HG03354 (cell line): Measurements from ENCODE around the gene RBM39.
"Not testable (repeated sequence)": the region's sequence is repeated elsewhere in the genome, so short reads cannot be mapped to it uniquely, and the experiment has no call there.

Experiments
- ATAC-seq: cut with Tn5 transposase; IDR thresholded peaks from one replicate; pipeline ENCODE4 v1.9.1; 2021; ENCODE audit warnings: mild to moderate bottlenecking; ENCODE audit not compliant: unreplicated experiment, poor library complexity, severe bottlenecking

The RBM39 gene

DNA sequence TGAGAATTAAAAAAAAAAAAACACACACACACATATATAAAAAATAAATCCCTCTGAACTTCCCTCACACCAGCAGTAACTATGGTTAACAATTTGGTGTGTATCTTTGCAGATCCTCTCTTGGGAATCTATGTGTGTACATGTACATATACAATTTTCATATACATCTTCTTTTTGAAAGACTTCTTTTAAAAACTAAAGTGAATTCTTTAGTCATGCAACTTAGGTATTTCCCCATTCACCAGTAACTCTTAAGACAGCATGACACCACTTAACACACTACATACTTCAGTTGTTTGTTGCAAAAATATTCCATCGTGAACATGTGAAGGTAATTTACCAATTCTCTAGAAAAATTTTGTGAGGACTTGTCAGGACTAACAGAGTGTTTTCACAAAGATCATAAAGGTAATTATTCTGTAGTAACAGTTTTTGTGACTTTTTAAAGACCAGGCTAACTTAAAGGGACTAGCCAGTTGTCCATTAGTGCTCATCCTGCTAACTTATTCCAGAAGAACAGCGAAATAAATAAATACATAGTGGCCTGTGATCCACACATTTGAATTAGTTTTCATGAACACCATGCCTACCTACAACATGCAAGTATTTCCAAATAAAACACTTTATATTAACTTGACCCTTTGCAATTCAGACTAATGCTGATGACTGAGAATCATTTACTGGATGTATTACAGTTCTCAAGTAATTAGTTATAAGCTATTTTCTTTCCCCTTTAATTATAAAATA lies 12.1 kb downstream of the RBM39 start:
- ATAC-seq = no peak

DNA sequence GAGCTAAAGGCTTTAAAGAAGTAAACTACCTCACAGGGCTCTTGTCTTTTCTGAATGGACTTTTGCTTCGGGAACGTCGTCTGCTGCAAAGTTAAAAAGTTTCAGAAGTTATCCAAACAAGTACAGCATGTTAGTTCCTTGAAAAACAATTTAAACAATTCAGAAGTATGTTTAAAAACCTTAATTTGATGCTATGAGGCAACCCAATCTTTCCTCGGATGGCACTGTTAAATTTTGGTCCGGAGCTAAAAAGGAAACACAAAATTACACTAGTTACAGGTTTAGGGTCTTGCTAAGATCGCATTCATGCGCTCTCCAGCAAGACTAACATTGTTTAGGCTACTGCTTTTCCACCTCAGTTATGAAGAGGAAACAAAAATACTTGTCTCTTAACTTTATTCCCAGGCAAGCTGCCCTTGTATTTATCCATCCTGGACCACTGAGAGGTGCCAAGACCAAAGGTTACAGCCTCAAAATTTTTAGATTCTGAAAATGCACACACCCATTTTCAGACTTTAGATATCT lies 12.7 kb downstream of the RBM39 start:
- ATAC-seq = no peak

DNA sequence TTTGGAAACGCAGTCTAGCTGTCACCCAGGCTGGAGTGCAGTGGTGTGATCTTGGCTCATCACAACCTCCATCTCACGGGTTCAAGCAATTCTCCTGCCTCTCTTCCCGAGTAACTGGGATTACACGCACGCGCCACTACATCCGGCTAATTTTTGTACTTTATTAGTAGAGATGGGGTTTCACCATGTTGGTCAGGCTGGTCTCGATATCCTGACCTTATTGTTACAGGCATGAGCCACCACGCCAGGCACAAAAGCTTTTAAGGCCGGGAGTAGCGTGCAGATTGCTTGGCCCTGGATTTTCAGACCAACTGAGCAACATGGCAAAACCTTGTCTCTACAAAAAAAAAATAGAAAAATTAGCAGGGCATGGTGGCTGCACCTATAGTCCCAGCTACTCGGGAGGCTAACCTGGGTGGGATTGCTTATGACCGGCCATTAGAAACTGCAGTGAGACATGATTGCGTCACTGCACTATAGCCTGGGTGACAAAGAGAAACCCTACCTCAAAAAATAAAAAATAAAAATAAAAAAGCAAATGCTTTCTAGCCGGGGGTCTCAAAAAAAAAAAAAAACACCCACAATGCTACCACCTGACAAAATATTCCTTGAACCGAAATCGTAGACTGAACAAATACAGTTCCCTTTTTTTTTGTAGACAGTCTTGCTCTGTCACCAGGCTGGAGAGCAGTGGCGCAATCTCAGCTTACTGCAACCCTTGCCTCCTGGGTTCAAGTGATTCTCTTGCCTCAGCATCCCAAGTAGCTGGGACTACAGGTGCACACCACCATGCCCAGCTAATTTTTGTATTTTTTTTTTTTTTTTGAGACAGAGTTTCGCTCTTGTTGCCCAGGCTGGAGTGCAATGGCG lies 15.0 kb downstream of the RBM39 start:
- ATAC-seq = no peak

DNA sequence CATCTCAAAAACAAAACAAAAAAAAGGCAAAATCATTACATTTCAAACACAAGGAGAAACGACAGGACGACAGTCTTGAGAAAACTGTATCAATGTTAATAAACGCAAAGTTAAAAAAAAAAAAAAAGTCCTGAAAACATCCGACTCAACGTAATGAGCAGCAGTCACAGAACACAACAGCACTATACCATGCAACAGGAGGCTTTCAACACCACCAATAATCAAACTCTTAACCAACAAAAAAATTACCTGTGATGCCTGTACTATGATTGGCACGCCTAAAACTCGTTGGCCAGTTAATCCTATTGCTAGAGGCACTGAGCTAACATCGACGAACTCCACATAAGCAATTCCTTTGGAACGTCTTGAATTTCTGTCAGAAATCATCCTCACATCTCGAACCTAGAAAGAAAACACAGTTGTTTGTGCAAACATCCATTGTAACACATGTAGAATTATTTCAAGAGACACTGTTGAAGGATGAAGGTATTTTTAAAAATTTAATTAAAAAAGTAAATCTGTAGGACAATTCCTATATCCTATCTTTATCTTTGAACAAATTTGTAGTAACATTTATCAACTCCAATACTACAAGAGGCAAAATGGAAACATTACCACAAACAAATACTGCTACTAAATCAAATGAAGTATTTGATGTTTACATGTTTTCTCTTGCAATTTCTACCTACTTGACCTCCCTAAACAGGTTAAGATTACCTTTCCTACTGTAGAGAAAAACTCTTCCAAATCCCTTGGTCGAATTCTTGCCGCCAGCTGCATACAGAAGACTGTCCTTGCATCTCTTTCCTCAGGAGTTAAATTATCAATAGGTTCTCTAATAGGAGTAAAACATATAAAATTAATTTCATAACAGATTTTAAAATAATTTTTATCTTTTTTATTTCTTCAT lies 17.5 kb downstream of the RBM39 start:
- no peak for ATAC-seq

DNA sequence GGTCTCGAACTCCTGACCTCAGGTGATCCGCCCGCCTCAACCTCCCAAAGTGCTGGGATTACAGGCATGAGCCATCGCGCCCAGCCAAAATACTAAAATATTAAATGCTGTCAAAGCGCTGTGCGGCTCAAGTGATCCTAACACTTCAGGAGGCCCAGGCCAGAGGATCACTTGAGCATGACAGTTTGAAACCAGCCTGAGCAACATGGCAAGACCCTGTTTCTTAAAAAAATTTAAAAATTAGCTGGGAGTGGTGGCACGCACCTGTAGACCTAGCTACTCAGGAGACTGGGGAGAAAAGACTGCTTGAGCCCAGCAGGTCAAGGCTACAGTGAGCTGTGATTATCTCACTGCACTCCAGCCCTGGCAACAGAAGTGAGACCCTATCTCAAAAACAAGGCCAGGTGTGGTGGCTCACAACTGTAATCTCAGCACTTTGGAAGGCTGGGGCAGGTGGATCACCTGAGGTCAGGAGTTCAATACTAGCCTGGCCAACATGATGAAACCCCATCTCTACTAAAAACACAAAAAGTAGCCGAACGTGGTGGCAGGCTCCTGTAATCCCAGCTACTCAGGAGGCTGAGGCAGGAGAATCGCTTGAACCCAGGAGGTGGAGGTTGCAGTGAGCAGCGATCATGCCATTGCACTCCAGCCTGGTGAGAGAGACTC lies 18.3 kb downstream of the RBM39 start:
- ATAC-seq = not testable (repeated sequence)

DNA sequence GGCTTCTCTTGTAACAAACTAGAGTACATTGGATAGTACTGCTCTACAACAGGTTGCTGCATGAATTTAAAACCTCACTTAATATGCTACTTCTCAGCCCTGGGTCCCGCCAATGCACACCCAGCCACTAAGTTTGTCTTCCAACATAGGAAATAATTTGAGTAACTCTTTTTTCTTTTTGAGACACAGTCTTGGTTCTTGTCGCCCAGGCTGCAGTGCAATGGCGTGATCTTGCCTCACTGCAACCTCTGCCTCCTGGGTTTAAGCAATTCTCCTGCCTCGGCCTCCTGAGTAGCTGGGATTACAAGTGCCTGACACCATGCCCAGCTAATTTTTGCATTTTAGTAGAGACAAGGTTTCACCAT lies 18.8 kb downstream of the RBM39 start:
- ATAC-seq = not testable (repeated sequence)

DNA sequence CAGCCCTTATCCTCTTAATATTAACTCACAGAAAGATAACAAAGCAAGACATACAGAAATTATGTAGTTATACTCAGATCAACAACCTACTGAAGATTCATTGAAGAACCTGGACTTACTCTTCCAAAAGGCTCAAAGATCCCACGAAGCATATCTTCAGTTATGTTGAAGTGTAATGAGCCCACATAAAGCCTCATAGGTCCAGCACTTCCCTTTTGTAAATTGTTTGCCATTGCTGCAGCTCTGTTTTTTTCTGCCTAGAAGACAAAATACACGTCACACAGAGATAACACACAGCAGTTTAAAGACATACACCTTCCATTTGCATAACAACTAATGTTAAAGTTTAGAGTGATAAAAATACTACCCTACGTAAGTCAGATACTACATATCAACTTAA lies 20.4 kb downstream of the RBM39 start:
- no peak for ATAC-seq

DNA sequence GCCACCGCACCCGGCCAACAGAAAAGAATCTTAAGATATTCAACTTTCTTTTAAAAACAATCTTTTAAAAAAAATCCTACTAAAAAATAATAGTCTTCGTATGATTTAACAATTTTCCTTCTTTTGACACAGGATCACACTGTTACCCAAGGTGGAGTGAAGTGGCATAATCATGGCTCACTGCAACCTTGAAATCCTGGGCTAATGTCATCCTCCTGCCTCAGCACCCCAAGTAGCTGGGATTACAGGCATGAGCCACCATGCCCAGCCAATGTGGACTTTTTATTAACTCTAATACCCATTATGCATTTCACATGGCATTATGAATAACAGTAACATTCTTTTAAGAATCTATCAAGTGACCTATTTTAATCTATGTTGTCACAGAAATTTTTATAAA lies 20.8 kb downstream of the RBM39 start:
- ATAC-seq = no peak

DNA sequence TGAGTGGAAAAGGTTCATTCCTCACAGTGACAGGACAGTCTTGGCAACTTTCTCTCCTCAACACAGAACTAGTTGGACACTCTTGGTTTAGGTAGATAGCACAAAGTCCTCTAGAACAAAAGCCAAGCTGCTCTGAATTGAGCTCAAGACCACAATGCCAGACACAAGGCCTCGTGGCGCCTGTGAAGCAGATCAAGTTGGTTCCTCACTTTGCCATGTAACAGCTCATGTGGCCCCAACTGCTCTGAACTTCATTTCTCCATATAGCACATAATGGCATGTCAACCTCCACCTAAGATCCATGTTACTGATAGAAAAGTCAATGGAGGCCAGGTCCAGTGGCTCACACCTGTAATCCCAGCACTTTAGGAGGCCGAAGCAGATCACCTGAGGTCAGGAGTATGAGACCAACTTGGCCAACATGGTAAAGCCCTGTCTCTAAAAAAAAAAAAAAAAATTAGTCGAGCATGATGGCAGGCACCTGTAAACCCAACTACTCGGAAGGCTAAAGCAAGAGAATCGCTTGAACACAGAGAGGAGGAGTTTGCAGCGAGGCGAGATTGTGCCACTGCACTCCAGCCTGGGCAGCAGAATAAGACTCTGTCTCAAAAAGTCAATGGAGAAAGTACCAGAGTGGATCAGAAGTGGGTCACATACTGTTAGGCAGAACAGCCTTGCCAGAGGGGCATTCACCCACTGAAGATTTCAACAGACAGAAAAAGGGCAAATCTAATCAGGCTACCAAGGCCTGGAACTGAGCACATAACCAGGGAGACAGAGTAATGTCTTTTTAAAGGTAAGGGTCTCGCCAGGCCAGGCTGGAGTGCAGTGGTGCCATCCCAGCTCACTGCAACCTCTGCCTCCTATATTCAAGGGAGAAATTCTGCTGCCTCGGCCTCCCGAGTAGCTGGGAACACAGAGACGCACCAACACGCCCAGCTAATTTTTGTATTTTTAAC lies 21.6 kb downstream of the RBM39 start:
- ATAC-seq = no peak

DNA sequence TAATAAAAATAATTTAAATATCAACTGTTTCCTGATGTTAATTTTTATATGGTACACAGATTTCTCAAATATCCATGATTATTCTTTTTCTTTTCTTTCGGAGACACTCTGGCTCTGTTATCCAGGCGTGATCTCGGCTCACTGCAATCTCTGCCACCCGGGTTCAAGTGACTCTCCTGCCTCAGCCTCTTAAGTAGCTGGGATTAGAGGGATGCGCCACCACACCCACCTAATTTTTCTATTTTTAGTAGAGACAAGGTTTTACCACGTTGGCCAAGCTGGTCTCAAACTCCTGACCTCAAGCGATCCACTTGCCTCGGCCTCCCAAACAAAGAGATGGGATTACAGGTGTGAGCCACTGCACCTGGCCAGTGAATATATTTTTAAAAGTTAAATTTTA lies 22.3 kb downstream of the RBM39 start:
- no peak for ATAC-seq

DNA sequence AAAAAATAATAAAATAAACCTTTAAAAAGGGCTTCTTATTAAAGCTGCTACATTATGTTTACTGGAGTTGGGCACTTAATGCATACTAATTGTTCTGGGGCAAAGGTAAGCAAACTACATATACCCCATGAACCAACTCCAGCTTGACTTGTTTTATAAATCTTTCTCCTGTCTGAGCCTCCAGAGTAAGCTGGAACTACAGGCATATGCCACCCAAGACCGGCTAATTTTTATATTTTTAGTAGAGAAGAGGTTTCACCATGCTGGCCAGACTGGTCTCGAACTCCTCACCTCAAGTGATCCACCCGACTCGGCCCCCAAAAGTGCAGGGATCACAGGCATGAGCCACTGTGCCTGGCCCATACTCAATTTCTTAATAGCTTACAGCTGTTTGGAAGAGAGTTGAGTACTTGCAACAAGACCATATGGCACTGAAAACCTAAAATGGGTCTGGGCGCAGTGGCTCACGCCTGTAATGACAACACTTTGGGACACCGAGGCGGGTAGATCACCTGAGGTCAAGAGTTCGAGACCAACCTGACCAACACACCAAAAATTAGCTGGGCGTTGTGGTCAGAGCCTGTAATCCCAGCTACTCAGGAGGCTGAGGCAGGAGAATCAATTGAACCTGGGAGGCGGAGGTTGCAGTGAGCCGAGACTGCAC lies 23.0 kb downstream of the RBM39 start:
- ATAC-seq = no peak

DNA sequence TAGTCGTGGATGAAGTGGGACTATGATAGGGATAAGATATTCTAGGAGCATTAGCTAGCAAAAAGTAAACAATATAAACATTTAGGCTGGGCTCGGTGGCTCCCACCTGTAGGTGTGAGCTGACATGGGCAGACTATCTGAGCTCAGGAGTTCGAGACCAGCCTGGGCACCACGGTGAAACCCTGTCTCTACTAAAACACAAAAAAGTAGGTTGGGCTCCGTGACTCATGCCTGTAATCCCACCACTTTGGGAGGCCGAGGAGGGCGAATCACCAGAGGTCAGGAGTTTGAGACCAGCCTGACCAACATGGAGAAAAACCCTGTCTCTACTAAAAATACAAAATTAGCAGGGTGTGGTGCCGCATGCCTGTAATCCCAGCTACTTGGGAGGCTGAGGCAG lies 23.7 kb downstream of the RBM39 start:
- ATAC-seq = not testable (repeated sequence)

DNA sequence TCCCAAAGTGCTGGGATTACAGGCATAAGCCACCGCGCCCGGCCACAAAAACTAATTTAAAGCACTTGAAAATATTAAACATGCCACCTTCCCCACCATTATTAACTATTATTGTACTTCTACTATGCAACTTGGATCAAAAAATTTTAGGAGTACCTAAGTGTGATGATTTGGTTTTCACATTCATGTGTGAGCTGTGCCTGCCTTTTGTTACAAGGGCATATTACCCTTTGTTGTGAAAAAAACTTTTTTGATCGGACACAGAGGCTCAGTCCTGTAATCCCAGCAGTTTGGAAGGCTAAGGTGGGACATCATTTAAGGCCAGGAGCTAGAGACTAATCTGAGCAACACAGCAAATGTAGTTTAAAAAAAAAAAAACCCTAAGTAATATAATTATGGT lies 25.7 kb downstream of the RBM39 start:
- ATAC-seq = no peak

DNA sequence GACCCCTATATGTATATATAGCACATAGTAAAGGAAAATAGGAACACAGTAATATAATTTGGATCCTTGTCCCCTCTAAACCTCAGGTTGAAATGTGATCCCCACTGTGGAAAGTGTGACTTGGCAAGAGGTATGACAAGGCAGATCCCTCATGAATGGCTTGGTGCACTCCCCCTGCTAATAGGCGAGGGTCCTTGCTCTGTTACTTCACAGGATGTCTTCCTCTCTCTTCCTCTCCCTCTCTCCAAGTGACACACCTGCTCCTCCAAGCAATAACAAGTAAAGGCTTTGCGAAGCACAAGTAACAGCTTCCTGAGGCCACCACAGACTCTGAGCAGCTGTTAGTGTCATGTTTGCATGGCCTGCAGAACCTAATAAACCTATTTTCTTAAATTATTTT lies 26.4 kb downstream of the RBM39 start:
- ATAC-seq = no peak

DNA sequence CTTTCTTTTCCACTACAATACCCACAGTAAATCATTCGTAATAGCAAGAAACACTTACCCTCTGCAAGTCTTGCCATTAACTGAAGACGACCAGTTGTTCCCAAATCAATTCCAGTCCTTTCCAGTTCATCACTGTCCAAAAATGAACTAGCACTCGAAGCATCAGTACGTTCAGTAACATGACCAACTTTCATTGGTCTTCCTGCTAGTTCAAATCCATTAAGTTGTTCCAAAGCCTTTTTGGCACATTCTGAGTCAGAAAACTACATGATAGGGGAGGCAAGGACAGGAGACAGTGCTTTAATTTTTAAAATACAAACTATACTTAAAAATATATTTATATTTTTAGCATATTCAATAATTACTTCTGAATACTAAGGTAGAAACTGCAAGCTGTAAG lies 27.9 kb downstream of the RBM39 start:
- ATAC-seq = no peak

DNA sequence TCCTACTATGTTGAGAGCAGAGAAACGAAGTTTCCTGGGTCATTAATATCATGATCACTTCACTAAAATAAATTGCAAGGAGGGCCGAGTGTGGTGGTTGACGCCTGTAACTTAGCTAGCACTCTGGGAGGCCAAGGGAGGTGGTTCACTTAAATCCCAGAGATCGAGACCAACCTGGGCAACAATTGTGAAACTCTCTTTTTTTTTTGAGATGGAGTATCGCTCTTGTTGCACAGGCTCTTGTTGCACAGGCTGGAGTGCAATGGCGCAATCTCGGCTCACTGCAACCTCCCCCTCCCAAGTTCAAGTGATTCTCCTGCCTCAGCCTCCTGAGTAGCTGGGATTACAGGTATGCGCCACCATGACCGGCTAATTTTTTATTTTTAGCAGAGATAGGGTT lies 28.9 kb downstream of the RBM39 start:
- ATAC-seq = not testable (repeated sequence)

DNA sequence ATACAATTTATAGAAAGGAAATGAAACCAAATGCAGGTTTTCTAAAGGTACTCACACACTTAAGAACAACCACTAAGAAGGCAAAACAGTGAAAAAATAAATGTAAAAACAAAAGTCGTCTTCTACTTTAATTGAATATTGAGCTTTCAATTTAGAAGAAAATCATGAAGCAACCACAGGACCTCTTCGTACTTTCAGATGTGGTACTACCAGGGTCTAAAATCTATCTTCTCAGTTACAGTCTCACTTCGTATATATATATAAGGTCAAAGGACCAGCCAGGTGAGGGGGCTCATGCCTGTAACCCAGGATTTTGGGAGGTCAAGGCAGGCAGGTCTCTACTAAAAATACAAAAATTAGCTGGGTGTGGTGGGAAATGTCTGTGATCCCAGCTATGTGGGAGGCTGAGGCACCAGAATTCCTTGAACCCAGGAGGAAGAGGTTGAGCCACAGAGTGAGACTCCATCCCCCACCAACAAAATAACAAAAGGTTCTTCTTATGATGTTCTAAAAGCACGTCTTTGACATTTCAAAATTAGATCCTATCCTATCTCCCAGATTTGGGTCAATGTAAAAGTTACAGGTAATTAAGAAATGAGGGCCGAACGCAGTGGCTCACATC lies 30.4 kb downstream of the RBM39 start:
- ATAC-seq = no peak
